GM19463 (cell line): ENCODE data around the gene HNRNPAB.

ENCODE experiments used
- ATAC-seq: cut with Tn5 transposase; IDR thresholded peaks from one replicate; pipeline ENCODE4 v1.9.1; 2021; ENCODE audit warnings: mild to moderate bottlenecking, moderate library complexity; ENCODE audit not compliant: unreplicated experiment

HNRNPAB gene

GRCh38 chr5:178211095-178212048 lies 7.0 kb downstream of the HNRNPAB start:
- ATAC-seq: no peak

GRCh38 chr5:178212241-178213002 lies 8.1 kb downstream of the HNRNPAB start:
- no peak for ATAC-seq

- no peak for ATAC-seq
These were observed 8.7 kb downstream of the HNRNPAB start for GRCh38 chr5:178213003-178213461.

- no peak for ATAC-seq
These were observed 9.4 kb downstream of the HNRNPAB start for GRCh38 chr5:178213748-178214151.

- ATAC-seq: no peak
These were observed 9.9 kb downstream of the HNRNPAB start for GRCh38 chr5:178214160-178214803.

GRCh38 chr5:178215280-178216002 lies 11.1 kb downstream of the HNRNPAB start:
- ATAC-seq: no peak

- ATAC-seq: no peak
These were observed 11.8 kb downstream of the HNRNPAB start for GRCh38 chr5:178216088-178216534.

- ATAC-seq: no peak
These were observed 12.4 kb downstream of the HNRNPAB start for GRCh38 chr5:178216779-178217178.

GRCh38 chr5:178218237-178218776 lies 14.0 kb downstream of the HNRNPAB start:
- no peak for ATAC-seq

- no peak for ATAC-seq
These were observed 14.5 kb downstream of the HNRNPAB start for GRCh38 chr5:178218827-178219226.

- ATAC-seq: no peak
These were observed 16.9 kb downstream of the HNRNPAB start for GRCh38 chr5:178221282-178221681.

GRCh38 chr5:178221853-178222252 lies 17.5 kb downstream of the HNRNPAB start:
- no peak for ATAC-seq

- ATAC-seq: no peak
These were observed 18.0 kb downstream of the HNRNPAB start for GRCh38 chr5:178222292-178222691.

GRCh38 chr5:178223196-178223773 lies 19.0 kb downstream of the HNRNPAB start:
- no peak for ATAC-seq

GRCh38 chr5:178223828-178224335 lies 19.5 kb downstream of the HNRNPAB start:
- ATAC-seq: no peak

- no peak for ATAC-seq
These were observed 20.1 kb downstream of the HNRNPAB start for GRCh38 chr5:178224403-178224802.

- ATAC-seq: no peak
These were observed 20.8 kb downstream of the HNRNPAB start for GRCh38 chr5:178225174-178225573.

- ATAC-seq: no peak
These were observed 22.9 kb downstream of the HNRNPAB start for GRCh38 chr5:178227138-178227659.

- ATAC-seq: no peak
These were observed 23.6 kb downstream of the HNRNPAB start for GRCh38 chr5:178227929-178228328.
